Activated naive CD8-positive, alpha-beta T cell treated with anti-CD3 and anti-CD28 coated beads, Interleukin-2, amount 50 U/mL, for 16 hours (primary cell): Measurements from ENCODE around the gene SOCS1.

ENCODE experiments used
- DNase-seq: peaks from one replicate; pipeline ENCODE4 v3.0.0-alpha.2; 2020; ENCODE audit warnings: low read depth, low spot score

Gene SOCS1

GRCh38 chr16:11205065-11205699, 50.8 kb downstream of the SOCS1 start:
- DNase-seq: no peak

- no peak for DNase-seq
These were observed 51.4 kb downstream of the SOCS1 start for GRCh38 chr16:11204513-11205047.
